ENCODE results near the gene LY6G6C. TPM values are rescaled to one million over a fixed set of nuclear protein-coding genes. Genes with fewer than 3 reads are reported as not detected.

The LY6G6C gene
- total RNA-seq, 1 experiment from 2014 or later = 2.1 TPM

DNA sequence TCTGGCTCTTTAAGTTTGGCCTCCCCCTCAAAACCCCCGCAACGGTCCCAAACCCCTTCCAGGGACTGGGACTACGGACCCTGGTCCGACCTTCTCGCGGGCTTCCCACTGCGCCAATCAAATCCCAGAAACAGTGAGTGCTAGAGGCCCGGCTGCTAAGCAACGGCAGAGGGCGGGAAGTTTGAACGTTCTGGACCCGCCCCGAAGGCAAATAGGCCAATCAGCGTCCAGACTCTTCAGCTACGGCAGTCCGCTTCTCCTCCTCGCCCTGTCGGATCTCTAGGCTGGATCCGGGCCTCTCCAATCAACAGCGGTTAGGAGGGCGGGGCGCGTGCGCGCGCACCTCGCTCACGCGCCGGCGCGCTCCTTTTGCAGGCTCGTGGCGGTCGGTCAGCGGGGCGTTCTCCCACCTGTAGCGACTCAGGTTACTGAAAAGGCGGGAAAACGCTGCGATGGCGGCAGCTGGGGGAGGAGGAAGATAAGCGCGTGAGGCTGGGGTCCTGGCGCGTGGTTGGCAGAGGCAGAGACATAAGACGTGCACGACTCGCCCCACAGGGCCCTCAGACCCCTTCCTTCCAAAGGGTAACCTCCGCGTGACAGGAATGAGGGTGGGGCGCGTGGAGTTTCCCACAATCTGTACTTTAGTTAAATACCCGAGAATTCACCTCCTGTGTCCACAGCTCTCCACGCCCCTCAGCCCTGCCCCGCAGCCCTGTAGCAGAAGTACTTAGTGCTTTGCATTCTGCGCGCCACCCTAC is 18.3 kb upstream of the LY6G6C start, which contains the start of gene MSH5:
MSH5 (plus strand) TSS at position 367 of the 758 bp plus-strand sequence. CDS start 462 bp downstream, outside the sequence.
- Histone ChIP-seq H2AFZ (peak within 1 kb of the TSS; percentile 89), H3K4me2 (peak within 1 kb of the TSS; percentile 83), H3K9me2 (ENCODE audit: insufficient read depth) (no peaks in the 10 kb centered on the region), H3K27me3 (ENCODE audit: insufficient read depth, low read depth) (no peaks in the 10 kb centered on the region), H3K9me3 (ENCODE audit: insufficient read depth, low read depth) (no peaks in the 10 kb centered on the region), H3F3A (ENCODE audit: insufficient read depth, low read depth) (peaks cover 30% of the 10 kb centered on the region), H3K36me3 (ENCODE audit: low read depth) (peaks cover 12% of the 10 kb centered on the region; the same call in 1 of the 2 replicates), H3K4me3 (peak within 1 kb of the TSS; percentile 69), H3K79me2 (ENCODE audit: low read depth) (peaks cover 29% of the 10 kb centered on the region), H3K4me1 (replicated peaks; ENCODE audit: insufficient read depth) (peaks cover 33% of the 10 kb centered on the region), H4K20me1 (ENCODE audit: insufficient read depth) (no peaks in the 10 kb centered on the region), H3K27ac (peak within 1 kb of the TSS; percentile 14)
- no peak for TF ChIP-seq EZH2 (IDR thresholded peaks at IDR 0.05; ENCODE audit: low read depth)
- POLR2A ChIA-PET (ENCODE audit: unreplicated experiment) = interaction anchor here (0.6 to 1.1 kb wide), 9 partner anchors 56 to 1114 kb away, joined by 3 to 21 read pairs (median 5); partner anchors contain the start of genes TAP1 and VARS1
- BruUV-seq (replicated peaks) = no TSS peak
- DNase-seq = peak; percentile 98
- intact Hi-C loops (cut with micrococcal nuclease; ENCODE audit: unreplicated experiment) = loop anchor here (1.0 to 10.0 kb wide), 5 partner anchors 37 to 243 kb away; partner anchors contain the start of genes ABHD16A, ATP6V1G2, DDX39B and HSPA1B
- CTCF ChIA-PET = interaction anchor here (0.5 to 0.9 kb wide), 6 partner anchors 26 to 308 kb away, joined by 3 to 7 read pairs (median 4); partner anchors contain the start of gene VWA7

DNA sequence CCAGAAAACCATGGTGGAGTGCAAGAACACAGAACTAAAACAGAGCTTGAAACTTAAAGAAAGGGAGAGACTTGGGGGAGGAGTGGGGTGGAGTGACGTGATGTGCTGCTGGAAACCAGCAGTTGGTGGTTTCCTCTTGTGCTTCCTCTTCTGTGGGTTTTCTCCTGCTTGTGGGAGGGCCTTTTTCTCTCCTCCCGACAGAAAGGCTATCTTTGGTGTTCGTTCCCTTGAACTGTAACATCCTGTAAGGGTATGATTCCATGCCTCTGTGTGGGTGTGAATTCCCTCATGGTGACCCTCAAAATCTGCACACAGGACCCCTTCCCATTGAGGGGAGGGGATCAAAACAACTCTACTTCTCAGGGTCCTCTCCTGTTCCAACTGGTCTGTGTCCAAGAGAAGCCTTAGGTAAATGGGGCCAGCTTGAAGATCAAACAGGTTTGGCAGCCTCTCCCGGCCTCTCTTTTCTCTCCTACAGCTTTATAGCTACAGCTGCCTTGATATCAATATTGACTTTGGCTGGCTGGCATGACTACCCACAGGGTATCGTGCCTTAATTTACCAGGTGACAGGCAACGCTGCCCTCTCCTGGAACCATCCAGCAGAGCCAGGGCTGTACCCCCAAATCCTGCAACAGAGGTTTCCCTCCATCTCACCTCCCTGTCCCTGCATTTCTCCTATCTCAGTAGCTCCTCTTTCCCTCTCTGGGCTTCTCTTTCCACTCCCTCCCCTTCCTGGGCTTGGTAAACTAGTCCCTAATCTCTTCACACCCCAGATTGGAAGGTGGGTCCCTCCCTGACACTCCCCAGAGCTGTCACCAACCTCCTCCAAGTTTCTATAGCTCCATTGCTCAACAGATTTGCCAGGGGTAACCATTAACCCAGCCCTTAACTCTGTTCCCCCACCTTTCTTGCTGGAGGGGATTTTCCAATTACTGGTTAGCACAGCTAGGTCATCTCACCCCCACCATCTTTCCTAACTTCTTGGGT is 16.7 kb upstream of the LY6G6C start:
- Histone ChIP-seq H3K79me2 (ENCODE audit: low read depth) (peaks cover 44% of the 10 kb centered on the region), H4K20me1 (ENCODE audit: insufficient read depth) (peaks cover 11% of the 10 kb centered on the region; the same call in 1 of the 2 replicates), H3K36me3 (ENCODE audit: low read depth) (peaks cover 22% of the 10 kb centered on the region), H3K27me3 (ENCODE audit: insufficient read depth, low read depth) (no peaks in the 10 kb centered on the region), H3F3A (ENCODE audit: insufficient read depth, low read depth) (peaks cover 46% of the 10 kb centered on the region), H3K4me2 (peak overlapping the region; percentile 83), H3K4me3 (peak overlapping the region; percentile 44; the same call in 1 of the 2 replicates), H3K27ac (peak overlapping the region; percentile 79), H3K4me1 (replicated peaks; ENCODE audit: insufficient read depth) (peaks cover 44% of the 10 kb centered on the region), H2AFZ (peak overlapping the region; percentile 78), H3K9me2 (ENCODE audit: insufficient read depth) (no peaks in the 10 kb centered on the region), H3K9me3 (ENCODE audit: insufficient read depth, low read depth) (no peaks in the 10 kb centered on the region)
- TF ChIP-seq, protein P1, sequence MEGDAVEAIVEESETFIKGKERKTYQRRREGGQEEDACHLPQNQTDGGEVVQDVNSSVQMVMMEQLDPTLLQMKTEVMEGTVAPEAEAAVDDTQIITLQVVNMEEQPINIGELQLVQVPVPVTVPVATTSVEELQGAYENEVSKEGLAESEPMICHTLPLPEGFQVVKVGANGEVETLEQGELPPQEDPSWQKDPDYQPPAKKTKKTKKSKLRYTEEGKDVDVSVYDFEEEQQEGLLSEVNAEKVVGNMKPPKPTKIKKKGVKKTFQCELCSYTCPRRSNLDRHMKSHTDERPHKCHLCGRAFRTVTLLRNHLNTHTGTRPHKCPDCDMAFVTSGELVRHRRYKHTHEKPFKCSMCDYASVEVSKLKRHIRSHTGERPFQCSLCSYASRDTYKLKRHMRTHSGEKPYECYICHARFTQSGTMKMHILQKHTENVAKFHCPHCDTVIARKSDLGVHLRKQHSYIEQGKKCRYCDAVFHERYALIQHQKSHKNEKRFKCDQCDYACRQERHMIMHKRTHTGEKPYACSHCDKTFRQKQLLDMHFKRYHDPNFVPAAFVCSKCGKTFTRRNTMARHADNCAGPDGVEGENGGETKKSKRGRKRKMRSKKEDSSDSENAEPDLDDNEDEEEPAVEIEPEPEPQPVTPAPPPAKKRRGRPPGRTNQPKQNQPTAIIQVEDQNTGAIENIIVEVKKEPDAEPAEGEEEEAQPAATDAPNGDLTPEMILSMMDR (conservative IDR thresholded peaks at IDR 0.05) = 0 out of 2 replicates have a peak, but pooled peaks have one; percentile 22
- TF ChIP-seq EZH2 (IDR thresholded peaks at IDR 0.05; ENCODE audit: low read depth) = no peak
- ChIA-PET CTCF (interaction anchor here (0.5 to 3.2 kb wide), 7 partner anchors 10 to 55 kb away, joined by 3 to 12 read pairs (median 6); no protein-coding TSS in a partner anchor), POLR2A (ENCODE audit: unreplicated experiment) (interaction anchor here (0.5 to 1.3 kb wide), 13 partner anchors 9 to 1559 kb away, joined by 3 to 11 read pairs (median 4); partner anchors contain the start of genes ABHD16A and LSM2)
- peak; percentile 65 to 78 for DNase-seq
- intact Hi-C loops (cut with micrococcal nuclease; ENCODE audit: unreplicated experiment) = loop anchor here (1.0 to 10.0 kb wide), 5 partner anchors 9 to 241 kb away; partner anchors contain the start of genes ABHD16A, ATP6V1G2, DDAH2 and DDX39B
- BruUV-seq (replicated peaks) = TSS peak; percentile 12

- peaks cover 50% of the 10 kb centered on the region for H3K79me2 ChIP-seq (ENCODE audit: low read depth)
- POLR2A ChIA-PET (ENCODE audit: unreplicated experiment) = interaction anchor here (0.5 to 1.3 kb wide), 11 partner anchors 10 to 1560 kb away, joined by 3 to 7 read pairs (median 3); partner anchors contain the start of genes ABHD16A, HSPA1B and LSM2
- H3K4me3 ChIP-seq = peak overlapping the region; percentile 44; the same call in 1 of the 2 replicates
- H3K9me2 ChIP-seq (ENCODE audit: insufficient read depth) = no peaks in the 10 kb centered on the region
- peaks cover 27% of the 10 kb centered on the region for H3K36me3 ChIP-seq (ENCODE audit: low read depth)
- H4K20me1 ChIP-seq (ENCODE audit: insufficient read depth) = peaks cover 18% of the 10 kb centered on the region; the same call in 1 of the 2 replicates
- no peaks in the 10 kb centered on the region for H3K27me3 ChIP-seq (ENCODE audit: insufficient read depth, low read depth)
- intact Hi-C loops (cut with micrococcal nuclease; ENCODE audit: unreplicated experiment) = loop anchor here (5.0 to 10.0 kb wide), 2 partner anchors 193 to 240 kb away; partner anchors contain the start of genes ATP6V1G2, DDX39B, MICB and NFKBIL1
- peak overlapping the region; percentile 83 for H3K4me2 ChIP-seq
- H2AFZ ChIP-seq = peak overlapping the region; percentile 78
- H3F3A ChIP-seq (ENCODE audit: insufficient read depth, low read depth) = peaks cover 54% of the 10 kb centered on the region
- TF ChIP-seq, protein P1 (conservative IDR thresholded peaks at IDR 0.05) = no peak
- TF ChIP-seq EZH2 (IDR thresholded peaks at IDR 0.05; ENCODE audit: low read depth) = no peak
- BruUV-seq (replicated peaks) = no TSS peak
- peak overlapping the region; percentile 79 for H3K27ac ChIP-seq
- peaks cover 44% of the 10 kb centered on the region for H3K4me1 ChIP-seq (replicated peaks; ENCODE audit: insufficient read depth)
- CTCF ChIA-PET = interaction anchor here (0.6 to 3.2 kb wide), 4 partner anchors 32 to 55 kb away, joined by 3 to 10 read pairs (median 6); no protein-coding TSS in a partner anchor
- H3K9me3 ChIP-seq (ENCODE audit: insufficient read depth, low read depth) = no peaks in the 10 kb centered on the region
- DNase-seq = no peak
Measured at GRCh38 chr6:31737315-31737990, 15.9 kb upstream of the LY6G6C start.

All from PC-9 (cell line).